KBM-7 (cell line): ENCODE data around the gene ZIM2.
"Not testable (repeated sequence)": the region's sequence is repeated elsewhere in the genome, so short reads cannot be mapped to it uniquely, and the experiment has no call there.

Experiments used
- DNase-seq: peaks from one replicate; pipeline ENCODE4 v3.0.0-alpha.2; 2015
- in situ Hi-C: fragments of 300-500 bp; cut with MboI; formaldehyde crosslinking; loops from 2 replicates; pipeline ENCODE4 v1.14.3; 2020; ENCODE audit warnings: low sequenced_read_pairs, low pct_unique_long_range_greater_than_20kb, mixed read lengths

Gene ZIM2

GRCh38 chr19:56840451-56841192 lies at the start of gene ZIM2, which contains the start of gene PEG3:
TSS of gene ZIM2 (minus strand) at chr19:56840726. CDS start at chr19:56824277, 16,449 bp downstream.
TSS of gene PEG3 (minus strand) at chr19:56840726. CDS start at chr19:56824655, 16,071 bp downstream.
- DNase-seq: no peak

GRCh38 chr19:56885173-56885985 lies 44.9 kb upstream of the ZIM2 start:
- no peak for DNase-seq
- in situ Hi-C loops: no loop called here

More at GRCh38 chr19:56840451-56841192, at the start of gene ZIM2, which contains the start of gene PEG3:
- in situ Hi-C loops: no loop called here

DNA sequence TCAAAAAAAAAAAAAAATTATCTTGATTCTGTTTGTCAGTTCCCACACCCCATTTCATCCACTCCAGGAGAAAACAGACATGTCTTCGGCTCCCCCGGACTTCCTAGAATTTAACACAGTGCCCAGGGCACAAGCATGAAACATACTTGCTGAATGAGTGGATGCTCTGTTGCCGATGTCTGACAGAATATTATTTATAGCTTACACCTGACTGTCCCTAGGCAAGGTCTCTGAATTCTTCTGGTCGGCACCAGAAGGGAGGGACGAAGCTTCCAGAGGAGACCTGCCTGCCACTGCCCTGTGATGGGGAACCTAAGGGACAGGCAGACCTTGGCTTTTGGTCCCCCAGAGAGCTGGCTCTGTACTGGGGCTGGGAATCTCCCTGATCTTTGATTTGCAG lies 43.9 kb upstream of the ZIM2 start:
- DNase-seq: no peak
- in situ Hi-C loops: no loop called here

DNA sequence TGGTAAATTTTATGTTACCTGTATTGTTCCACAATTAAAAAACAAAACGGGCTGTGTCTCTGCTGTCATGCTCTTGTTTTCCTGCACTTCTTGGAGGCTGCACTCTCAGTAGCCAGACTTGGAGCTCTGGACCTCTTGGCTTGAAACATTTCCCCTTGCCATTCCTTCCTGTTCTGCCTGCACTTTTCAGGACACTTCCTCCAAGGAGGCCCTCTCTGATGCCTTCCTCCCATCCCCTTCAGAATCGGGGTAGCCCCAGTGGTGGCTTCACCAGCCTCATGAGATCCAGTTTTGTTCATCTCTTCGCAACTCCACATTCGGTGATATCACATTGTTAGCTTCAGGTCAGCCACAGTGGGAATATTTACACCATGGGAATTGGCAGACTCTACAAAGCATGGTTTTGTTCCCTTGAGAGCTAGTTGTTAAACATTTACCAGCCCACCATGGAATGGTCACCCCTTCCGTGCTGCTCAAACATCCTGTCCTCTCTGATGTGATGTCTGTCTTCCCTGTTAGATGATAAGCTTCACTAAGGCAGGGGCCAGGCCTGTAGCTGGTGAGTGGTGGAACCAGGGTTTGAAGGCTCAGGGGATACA lies 40.2 kb upstream of the ZIM2 start:
- DNase-seq: no peak
- in situ Hi-C loops: no loop called here

DNA sequence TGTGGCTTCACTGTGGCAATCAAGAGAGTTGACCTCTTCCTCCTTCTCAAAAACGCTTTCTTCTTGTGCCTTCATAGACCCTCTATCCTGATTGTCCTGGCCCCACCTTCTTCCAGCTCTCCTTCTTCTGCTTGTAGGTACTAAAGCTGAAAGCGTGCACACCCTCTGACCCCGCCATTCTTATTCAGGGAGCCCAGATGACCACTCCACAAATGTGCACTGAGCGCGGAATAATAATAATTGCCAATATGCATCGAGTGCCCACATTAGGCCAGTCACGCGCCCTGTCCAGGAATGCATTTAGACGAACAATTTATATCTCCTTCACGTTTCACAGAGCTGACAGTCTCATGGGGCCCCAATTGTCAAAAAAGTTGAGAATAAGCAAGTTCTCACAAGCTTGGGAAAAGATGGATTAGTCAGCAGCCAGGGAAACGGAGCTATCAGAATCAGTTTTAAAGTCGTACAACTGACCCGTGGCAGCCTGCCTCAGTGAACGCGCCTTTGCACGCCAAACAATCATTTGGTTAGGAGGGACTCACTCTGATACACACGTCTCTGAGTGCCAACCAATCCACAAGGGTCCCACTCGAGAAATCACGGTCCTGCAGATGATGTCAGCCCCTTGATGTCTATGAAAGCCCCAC lies 36.7 kb upstream of the ZIM2 start:
- in situ Hi-C loops: no loop called here
- no peak for DNase-seq

DNA sequence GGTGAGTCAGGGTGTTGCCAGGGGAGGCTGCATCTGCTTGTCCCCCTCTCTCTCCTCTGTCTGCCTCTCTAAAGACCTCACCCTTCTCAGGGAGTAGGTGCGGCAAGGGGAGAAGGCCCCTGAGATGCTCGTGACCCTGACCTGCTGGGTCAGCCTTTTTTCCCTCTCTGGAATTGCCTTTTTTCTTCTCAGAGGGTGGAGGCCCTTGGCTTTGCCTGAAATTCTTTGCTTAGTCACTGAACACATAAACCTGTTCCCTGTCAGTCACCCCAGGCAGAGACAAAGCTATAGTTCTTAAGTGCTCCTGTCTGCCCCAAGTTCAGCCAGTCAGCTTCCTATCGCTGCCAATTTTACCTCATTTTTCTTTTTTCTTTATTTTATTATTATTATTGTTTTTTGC lies 35.2 kb upstream of the ZIM2 start:
- no peak for DNase-seq
- in situ Hi-C loops: no loop called here

GRCh38 chr19:56874530-56874929 lies 34.0 kb upstream of the ZIM2 start:
- in situ Hi-C loops: no loop called here
- no peak for DNase-seq

GRCh38 chr19:56873493-56873892 lies 33.0 kb upstream of the ZIM2 start:
- in situ Hi-C loops: no loop called here
- DNase-seq: no peak

DNA sequence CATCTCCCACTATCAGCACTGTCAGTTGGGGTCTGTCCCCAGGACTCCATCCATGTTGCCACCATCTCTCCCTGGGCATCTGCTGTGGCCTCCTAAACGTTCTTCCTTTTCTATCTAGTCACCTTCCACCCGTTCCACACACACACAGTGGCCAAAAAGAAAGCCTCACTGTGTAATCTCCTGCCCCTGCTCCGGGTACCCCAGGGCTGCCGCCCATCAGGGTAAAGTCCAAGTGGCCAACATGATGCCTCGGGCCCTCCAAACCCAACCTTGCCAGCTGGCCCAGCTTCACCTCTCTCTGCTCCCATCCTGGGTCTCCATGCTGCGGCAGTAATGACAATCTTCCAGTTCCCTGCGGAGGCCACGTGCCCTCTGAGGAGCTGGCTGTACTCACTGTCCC lies 29.4 kb upstream of the ZIM2 start:
- in situ Hi-C loops: no loop called here
- no peak for DNase-seq

GRCh38 chr19:56868446-56868845 lies 27.9 kb upstream of the ZIM2 start:
- in situ Hi-C loops: no loop called here

GRCh38 chr19:56866538-56866937 lies 26.0 kb upstream of the ZIM2 start:
- DNase-seq: no peak
- in situ Hi-C loops: no loop called here

More at GRCh38 chr19:56868446-56868845, 27.9 kb upstream of the ZIM2 start:
- DNase-seq: no peak

- in situ Hi-C loops: no loop called here
- DNase-seq: no peak
These were observed 24.1 kb upstream of the ZIM2 start for GRCh38 chr19:56864443-56865125.

- DNase-seq: no peak
- in situ Hi-C loops: no loop called here
These were observed 22.2 kb upstream of the ZIM2 start for GRCh38 chr19:56862741-56863140.

- in situ Hi-C loops: not testable (repeated sequence)
These were observed 19.9 kb upstream of the ZIM2 start for GRCh38 chr19:56860409-56860808.

GRCh38 chr19:56858026-56858425 lies 17.5 kb upstream of the ZIM2 start:
- DNase-seq: no peak
- in situ Hi-C loops: no loop called here

More at GRCh38 chr19:56860409-56860808, 19.9 kb upstream of the ZIM2 start:
- not testable (repeated sequence) for DNase-seq

GRCh38 chr19:56856822-56857221 lies 16.3 kb upstream of the ZIM2 start:
- in situ Hi-C loops: no loop called here

DNA sequence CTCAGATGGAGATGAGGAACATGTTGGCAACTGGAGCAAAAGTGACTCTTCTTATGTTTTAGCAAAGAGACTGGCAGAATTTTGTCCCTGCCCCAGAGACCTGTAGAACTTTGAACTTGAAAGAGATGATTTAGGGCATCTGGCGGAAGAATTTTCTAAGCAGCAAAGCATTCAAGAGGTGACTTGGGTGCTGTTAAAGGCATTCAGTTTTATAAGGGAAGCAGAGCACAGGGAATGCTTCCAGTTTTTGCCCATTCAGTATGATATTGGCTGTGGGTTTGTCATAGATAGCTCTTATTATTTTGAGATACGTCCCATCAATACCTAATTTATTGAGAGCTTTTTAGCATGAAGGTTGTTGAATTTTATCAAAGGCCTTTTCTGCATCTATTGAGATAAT lies 11.8 kb upstream of the ZIM2 start:
- in situ Hi-C loops, DNase-seq: not testable (repeated sequence)

More at GRCh38 chr19:56856822-56857221, 16.3 kb upstream of the ZIM2 start:
- DNase-seq: no peak

DNA sequence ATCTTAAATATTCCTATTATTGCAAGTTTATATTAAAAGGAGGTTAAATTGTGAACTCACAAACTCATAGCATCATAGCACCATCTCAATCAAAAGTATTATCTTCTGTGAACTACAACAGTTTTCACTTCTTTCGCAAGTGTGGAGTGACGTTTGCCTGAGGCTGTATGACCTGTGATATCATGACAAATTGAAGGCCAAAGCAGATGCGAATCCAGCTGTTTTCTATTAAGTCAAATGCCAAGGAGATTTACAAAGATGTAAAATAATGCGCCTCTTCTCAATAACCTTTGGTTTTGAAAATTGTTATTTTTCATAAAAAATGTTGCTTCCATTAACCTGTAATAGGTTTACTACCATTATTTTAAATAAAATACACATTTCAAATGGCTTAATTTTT lies 7.6 kb upstream of the ZIM2 start:
- in situ Hi-C loops: no loop called here
- no peak for DNase-seq

- no peak for DNase-seq
- in situ Hi-C loops: no loop called here
These were observed 1.9 kb upstream of the ZIM2 start for GRCh38 chr19:56842412-56842811.
